ENCODE results near the gene INSYN1. TPM values are rescaled to one million over a fixed set of nuclear protein-coding genes. Genes with fewer than 3 reads are reported as not detected.

INSYN1 gene
- total and polyA plus RNA-seq, 2 experiments from 2014 or later, result 0.18 to 14.2 TPM

GRCh38 chr15:73695773-73696640 lies 57.1 kb downstream of the INSYN1 start:
- H3K27me3 ChIP-seq (ENCODE audit: insufficient read depth), result no peaks in the 10 kb centered on the region
- Mint-ChIP-seq H3K4me3 (no peak overlapping the region; the same call in 2 of the 3 replicates), H3K9me3 (no peaks in the 10 kb centered on the region), H3K36me3 (ENCODE audit: low read depth) (peaks cover 14% of the 10 kb centered on the region), H3K4me1 (peaks cover 62% of the 10 kb centered on the region), H3K27me3 (ENCODE audit: insufficient read depth, low read depth, poor library complexity) (peaks cover 8% of the 10 kb centered on the region), H3K27ac (peak overlapping the region; percentile 91)
- H3K4me3 ChIP-seq, result no peak overlapping the region
- peaks cover 36% of the 10 kb centered on the region for H4K20me1 ChIP-seq (replicated peaks; ENCODE audit: insufficient read depth)
- no peak overlapping the region for H2AFZ ChIP-seq
- peak overlapping the region; percentile 86; the same call in 1 of the 2 replicates for H3K27ac ChIP-seq (ENCODE audit: low read depth)
- no peaks in the 10 kb centered on the region for H3K36me3 ChIP-seq (ENCODE audit: insufficient read depth)
- peaks cover 47% of the 10 kb centered on the region for H3K4me1 ChIP-seq (ENCODE audit: insufficient read depth)
- 0 out of 2 replicates have a peak, but pooled peaks cover 5% of the 10 kb centered on the region for H3F3A ChIP-seq (replicated peaks; ENCODE audit: low read depth)
- DNase-seq (ENCODE audit: low spot score), result no peak
- H3K4me2 ChIP-seq, result peak overlapping the region; percentile 68
- no peak; the same call in 2 of the 3 replicates for ATAC-seq
- H3K9me2 ChIP-seq (ENCODE audit: insufficient read depth), result no peaks in the 10 kb centered on the region
- TF ChIP-seq ETS1 (IDR thresholded peaks at IDR 0.05) (no peak), ZNF462 (CRISPR knock-in tag; IDR thresholded peaks at IDR 0.05) (no peak), CTCF (conservative IDR thresholded peaks at IDR 0.05; ENCODE audit: low read depth in 2 of 2) (no peak), ZNF331 (CRISPR knock-in tag; IDR thresholded peaks at IDR 0.05; ENCODE audit: low read depth) (no peak), REST (IDR thresholded peaks at IDR 0.05; ENCODE audit: unreplicated experiment) (no peak), EZH2phosphoT487 (IDR thresholded peaks at IDR 0.05; ENCODE audit: unreplicated experiment) (no peak), CREB1 (CRISPR knock-in tag; IDR thresholded peaks at IDR 0.05; ENCODE audit: low read depth) (no peak), ZNF114 (CRISPR knock-in tag; IDR thresholded peaks at IDR 0.05) (no peak), POLR2AphosphoS5 (IDR thresholded peaks at IDR 0.05; ENCODE audit: low read depth) (no peak), JUNB (IDR thresholded peaks at IDR 0.05; ENCODE audit: unreplicated experiment) (no peak), STAT1 (IDR thresholded peaks at IDR 0.05; ENCODE audit: unreplicated experiment) (no peak), EZH2 (IDR thresholded peaks at IDR 0.05; ENCODE audit: low read depth, unreplicated experiment) (no peak), NANOG (IDR thresholded peaks at IDR 0.05; ENCODE audit: borderline replicate concordance) (no peak)
- H3K79me2 ChIP-seq (replicated peaks; ENCODE audit: insufficient read depth), result peaks cover 90% of the 10 kb centered on the region
